CD4-positive, alpha-beta T cell (primary cell): ENCODE data around the gene PDSS2. TPM values are rescaled to one million over a fixed set of nuclear protein-coding genes. Genes with fewer than 3 reads are reported as not detected.

ENCODE experiments used
- ATAC-seq: fragments of 200-7000 bp; cut with Tn5 transposase; one replicate; pipeline ENCODE4 v1.10.0; 2022; ENCODE audit warnings: mild to moderate bottlenecking; ENCODE audit not compliant: poor library complexity
- CTCF ChIA-PET: fragments of 350-600 bp; sonication (Branson Sonifier 250); formaldehyde crosslinking; loops from one replicate; lab custom pipeline; 2021; ENCODE audit warnings: antibody characterized with exemption, inconsistent platforms; lab: Charles Lee
- POLR2A ChIA-PET: fragments of 350-600 bp; sonication (Branson Sonifier 250); formaldehyde crosslinking; loops from one replicate; lab custom pipeline; 2021; ENCODE audit warnings: antibody characterized with exemption, inconsistent platforms; lab: Charles Lee
- DNase-seq, 14 experiments: peaks; one replicate each; pipeline ENCODE4 v3.0.0-alpha.2; 2013 to 2020; ENCODE audit warnings: mixed read lengths in 2 of 14
- H3K27ac ChIP-seq, 2 donors: one replicate each; pipeline versions ENCODE4 v1.5.1 to v1.7.0; 2013; ENCODE audit warnings: low read length in 2 of 2, low read depth in 1 of 2, mild to moderate bottlenecking in 1 of 2
- H3K27me3 ChIP-seq, 2 experiments: 1 replicate in 1 of 2; 2 replicates in 1 of 2; pipeline versions ENCODE4 v1.6.1 to v1.7.0; 2013; ENCODE audit warnings: low read length in 2 of 2, control low read depth in 1 of 2, mild to moderate bottlenecking in 1 of 2, moderate library complexity in 1 of 2; ENCODE audit not compliant: insufficient read depth in 2 of 2, control insufficient read depth in 1 of 2
- H3K36me3 ChIP-seq: one replicate; pipeline ENCODE4 v1.6.1; 2013; ENCODE audit warnings: low read length, control low read depth; ENCODE audit not compliant: insufficient read depth
- H3K4me1 ChIP-seq: one replicate; pipeline ENCODE4 v1.6.1; 2013; ENCODE audit warnings: low read length, control low read depth; ENCODE audit not compliant: insufficient read depth
- H3K4me3 ChIP-seq: one replicate; pipeline ENCODE4 v1.5.1; 2013; ENCODE audit warnings: mild to moderate bottlenecking, low read length, moderate library complexity
- H3K9me3 ChIP-seq, 2 experiments: 1 replicate in 1 of 2; 2 replicates in 1 of 2; pipeline versions ENCODE4 v1.6.1 to v1.7.0; 2013; ENCODE audit warnings: low read length in 2 of 2, mild to moderate bottlenecking in 2 of 2, control low read depth in 1 of 2, moderate library complexity in 1 of 2; ENCODE audit not compliant: control insufficient read depth in 1 of 2, insufficient read depth in 1 of 2
- H3K27ac Mint-ChIP-seq: one replicate; pipeline ENCODE4 v1.8.0; 2020; ENCODE audit warnings: mixed read lengths
- H3K27me3 Mint-ChIP-seq: one replicate; pipeline ENCODE4 v1.8.0; 2021; ENCODE audit warnings: mixed read lengths
- H3K36me3 Mint-ChIP-seq: one replicate; pipeline ENCODE4 v1.8.0; 2021; ENCODE audit warnings: low read depth, mixed read lengths
- H3K4me1 Mint-ChIP-seq: one replicate; pipeline ENCODE4 v1.8.0; 2021; ENCODE audit warnings: low read depth, mixed read lengths
- H3K4me3 Mint-ChIP-seq: one replicate; pipeline ENCODE4 v1.8.0; 2020; ENCODE audit warnings: mild to moderate bottlenecking, mixed read lengths
- H3K9me3 Mint-ChIP-seq: one replicate; pipeline ENCODE4 v1.8.0; 2020; ENCODE audit warnings: mixed read lengths
- intact Hi-C, 2 experiments: fragments of 100-400 bp; cut with DNase I in 1 of 2; cut with micrococcal nuclease in 1 of 2; formaldehyde crosslinking; loops; one replicate each; pipeline versions ENCODE4 v1.15.1 to v1.9.0; 2023 to 2025; cut with DNase I, micrococcal nuclease
- total RNA-seq, 174 experiments: library from RNA in 2 of 174; stranded (reverse) in 2 of 174; gene quantifications; one replicate each; pipeline ENCODE4 v1.2.3 and lab custom pipeline; 2021 to 2026
- TF ChIP-seq, protein P1 (sequence below): fragments of 200-600 bp; IDR thresholded peaks from one replicate; pipeline ENCODE4 v1.8.0; 2022; ENCODE audit warnings: antibody characterized with exemption, mild to moderate bottlenecking

Gene PDSS2
- total RNA-seq, 2 experiments from 2014 or later = 5.8 to 6.6 TPM

DNA sequence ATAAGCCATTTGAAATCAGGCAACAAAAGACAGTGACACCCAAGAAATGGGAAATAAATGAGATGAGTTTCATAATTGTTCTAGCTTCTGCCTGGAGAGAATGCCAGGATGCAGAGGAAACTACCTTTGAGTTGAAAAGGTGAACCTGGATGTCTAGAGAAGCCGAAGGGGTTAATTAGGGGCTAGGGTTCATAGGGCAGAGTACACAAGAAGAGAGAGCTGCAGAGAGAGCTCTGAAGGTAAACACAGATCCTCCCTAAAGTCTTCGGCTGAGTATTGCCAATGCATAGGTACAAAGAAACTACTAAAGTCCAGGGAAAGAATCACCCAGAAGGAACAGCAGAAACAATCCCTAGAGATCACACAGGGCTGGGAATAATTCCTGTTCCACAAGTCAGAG lies 224.4 kb downstream of the PDSS2 start:
- Mint-ChIP-seq H3K27me3 (no peaks in the 10 kb centered on the region), H3K4me3 (no peak overlapping the region), H3K4me1 (no peaks in the 10 kb centered on the region), H3K9me3 (peaks cover 4% of the 10 kb centered on the region), H3K36me3 (peaks cover 66% of the 10 kb centered on the region), H3K27ac (no peak overlapping the region)
- H3K27me3 ChIP-seq = no peaks in the 10 kb centered on the region
- TF ChIP-seq, protein P1, sequence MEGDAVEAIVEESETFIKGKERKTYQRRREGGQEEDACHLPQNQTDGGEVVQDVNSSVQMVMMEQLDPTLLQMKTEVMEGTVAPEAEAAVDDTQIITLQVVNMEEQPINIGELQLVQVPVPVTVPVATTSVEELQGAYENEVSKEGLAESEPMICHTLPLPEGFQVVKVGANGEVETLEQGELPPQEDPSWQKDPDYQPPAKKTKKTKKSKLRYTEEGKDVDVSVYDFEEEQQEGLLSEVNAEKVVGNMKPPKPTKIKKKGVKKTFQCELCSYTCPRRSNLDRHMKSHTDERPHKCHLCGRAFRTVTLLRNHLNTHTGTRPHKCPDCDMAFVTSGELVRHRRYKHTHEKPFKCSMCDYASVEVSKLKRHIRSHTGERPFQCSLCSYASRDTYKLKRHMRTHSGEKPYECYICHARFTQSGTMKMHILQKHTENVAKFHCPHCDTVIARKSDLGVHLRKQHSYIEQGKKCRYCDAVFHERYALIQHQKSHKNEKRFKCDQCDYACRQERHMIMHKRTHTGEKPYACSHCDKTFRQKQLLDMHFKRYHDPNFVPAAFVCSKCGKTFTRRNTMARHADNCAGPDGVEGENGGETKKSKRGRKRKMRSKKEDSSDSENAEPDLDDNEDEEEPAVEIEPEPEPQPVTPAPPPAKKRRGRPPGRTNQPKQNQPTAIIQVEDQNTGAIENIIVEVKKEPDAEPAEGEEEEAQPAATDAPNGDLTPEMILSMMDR = no peak
- ChIA-PET POLR2A (no interaction called here), CTCF (no interaction called here)
- intact Hi-C loops = no loop called here
- no peaks in the 10 kb centered on the region for H3K4me1 ChIP-seq
- ATAC-seq = no peak
- peaks cover 9 to 13% of the 10 kb centered on the region in 2 experiments for H3K9me3 ChIP-seq
- H3K36me3 ChIP-seq = peaks cover 18% of the 10 kb centered on the region
- no peak overlapping the region for H3K27ac ChIP-seq
- no peak overlapping the region for H3K4me3 ChIP-seq
- DNase-seq = no peak

DNA sequence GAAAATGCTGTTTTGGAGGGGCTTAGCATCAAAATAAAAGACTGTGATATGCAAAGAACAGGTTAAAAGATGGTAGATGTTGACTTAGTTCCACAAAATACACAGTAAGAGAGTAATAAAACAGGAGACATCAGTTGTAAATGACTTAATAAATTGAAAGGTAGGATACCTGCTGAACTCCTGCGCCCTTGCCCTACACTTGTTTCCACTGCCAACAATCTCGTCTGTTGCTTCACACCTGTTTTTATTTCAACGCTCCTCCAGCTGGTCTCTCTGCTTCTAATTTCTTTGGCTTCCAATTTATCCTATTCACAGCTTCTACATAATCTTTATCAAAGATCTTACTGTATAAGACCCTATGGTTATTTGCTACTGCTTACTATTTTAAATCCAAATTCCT lies 228.1 kb downstream of the PDSS2 start:
- H3K27ac Mint-ChIP-seq = no peak overlapping the region
- no peaks in the 10 kb centered on the region for H3K4me1 ChIP-seq
- no peaks in the 10 kb centered on the region for H3K27me3 ChIP-seq
- POLR2A ChIA-PET = no interaction called here
- CTCF ChIA-PET = no interaction called here
- peaks cover 6% of the 10 kb centered on the region for H3K36me3 ChIP-seq
- H3K36me3 Mint-ChIP-seq = peaks cover 45% of the 10 kb centered on the region
- no peak for ATAC-seq
- H3K27ac ChIP-seq = no peak overlapping the region
- DNase-seq = no peak
- no peaks in the 10 kb centered on the region for H3K27me3 Mint-ChIP-seq
- H3K4me1 Mint-ChIP-seq = no peaks in the 10 kb centered on the region
- H3K9me3 Mint-ChIP-seq = no peaks in the 10 kb centered on the region
- no peak overlapping the region for H3K4me3 ChIP-seq
- TF ChIP-seq, protein P1 = no peak
- H3K9me3 ChIP-seq = peaks cover 2 to 9% of the 10 kb centered on the region in 2 experiments
- H3K4me3 Mint-ChIP-seq = no peak overlapping the region
- intact Hi-C loops = no loop called here

DNA sequence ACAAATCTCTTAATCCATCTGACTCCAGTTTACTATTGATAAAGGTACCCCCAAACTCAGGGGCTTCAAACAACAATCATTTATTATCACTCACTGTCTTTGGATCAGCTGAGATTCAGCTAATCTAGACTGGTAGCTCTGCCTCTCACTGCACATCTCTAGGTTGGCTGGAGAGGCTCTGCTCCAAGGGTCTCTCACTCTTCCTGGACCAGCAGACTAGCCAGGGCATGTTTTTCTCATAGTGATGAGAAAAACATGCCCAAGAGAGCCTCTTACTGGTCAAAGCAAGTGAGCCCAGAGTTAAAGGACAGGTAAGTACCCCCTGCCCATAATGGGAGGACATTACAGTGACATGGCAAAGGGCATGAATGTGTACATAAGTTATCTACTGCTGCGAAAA lies 228.9 kb downstream of the PDSS2 start:
- H3K27me3 ChIP-seq = no peaks in the 10 kb centered on the region
- H3K27ac ChIP-seq = no peak overlapping the region
- POLR2A ChIA-PET = no interaction called here
- CTCF ChIA-PET = no interaction called here
- Mint-ChIP-seq H3K36me3 (peaks cover 37% of the 10 kb centered on the region), H3K27me3 (no peaks in the 10 kb centered on the region), H3K4me3 (no peak overlapping the region), H3K9me3 (no peaks in the 10 kb centered on the region), H3K27ac (no peak overlapping the region), H3K4me1 (no peaks in the 10 kb centered on the region)
- no peaks in the 10 kb centered on the region for H3K4me1 ChIP-seq
- H3K4me3 ChIP-seq = no peak overlapping the region
- H3K9me3 ChIP-seq = peaks cover 0 to 3% of the 10 kb centered on the region in 2 experiments
- intact Hi-C loops = no loop called here
- ATAC-seq = no peak
- DNase-seq = no peak
- TF ChIP-seq, protein P1 = no peak
- H3K36me3 ChIP-seq = peaks cover 6% of the 10 kb centered on the region
